Fibroblast of peridontal ligament (primary cell): Measurements from ENCODE around the gene OTULIN.

ENCODE experiments used
- DNase-seq: peaks from one replicate; pipeline ENCODE4 v3.0.0-alpha.2; 2010; ENCODE audit errors: extremely low read depth

OTULIN gene

GRCh38 chr5:14664270-14665100 lies at the start of gene OTULIN:
OTULIN (plus strand) TSS chr5:14664718; CDS start chr5:14664826, 108 bp downstream.
- DNase-seq, result peak; percentile 83

- DNase-seq, result no peak
Observed at GRCh38 chr5:14615365-14615764, 49.2 kb upstream of the OTULIN start.

GRCh38 chr5:14617441-14617840 lies 47.1 kb upstream of the OTULIN start:
- no peak for DNase-seq

DNA sequence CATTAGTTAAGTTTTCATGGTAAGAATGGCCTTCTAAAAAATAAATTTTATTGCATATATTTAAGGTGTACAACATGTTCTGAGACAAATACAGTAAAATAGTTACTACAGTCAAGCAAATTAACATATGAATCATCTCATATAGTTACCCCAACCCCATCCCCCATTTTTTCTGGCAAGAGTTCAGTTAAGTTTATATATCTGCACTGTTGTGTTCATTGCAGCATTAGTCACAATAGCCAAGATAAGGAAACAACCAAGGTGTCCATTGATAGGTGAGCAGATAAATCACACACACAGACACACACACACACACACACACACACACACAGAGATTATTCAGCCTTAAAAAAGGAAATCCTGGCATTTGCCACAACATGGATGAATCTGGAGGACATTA lies 37.2 kb upstream of the OTULIN start:
- DNase-seq, result no peak

- peak; percentile 63 for DNase-seq
Observed at GRCh38 chr5:14628346-14628745, 36.2 kb upstream of the OTULIN start.

DNA sequence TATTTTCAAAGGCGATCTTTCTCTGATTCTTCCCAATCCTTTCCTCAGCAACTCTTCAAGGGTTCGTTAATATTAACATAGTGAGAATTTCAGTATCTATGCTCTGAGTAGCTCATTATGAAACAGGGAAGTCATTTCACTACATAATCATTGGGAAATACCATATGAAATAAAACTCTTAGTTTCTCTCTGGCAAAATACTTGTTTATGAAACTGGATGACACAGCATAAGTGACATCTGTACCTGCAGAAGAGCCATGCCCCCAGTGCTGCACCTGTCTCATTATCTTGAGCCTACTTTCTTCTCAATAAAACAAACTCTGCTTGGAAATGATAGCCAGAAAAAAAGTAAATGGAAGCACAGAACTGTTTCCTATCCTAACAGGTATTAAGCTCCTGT lies 33.8 kb upstream of the OTULIN start:
- DNase-seq, result no peak

DNA sequence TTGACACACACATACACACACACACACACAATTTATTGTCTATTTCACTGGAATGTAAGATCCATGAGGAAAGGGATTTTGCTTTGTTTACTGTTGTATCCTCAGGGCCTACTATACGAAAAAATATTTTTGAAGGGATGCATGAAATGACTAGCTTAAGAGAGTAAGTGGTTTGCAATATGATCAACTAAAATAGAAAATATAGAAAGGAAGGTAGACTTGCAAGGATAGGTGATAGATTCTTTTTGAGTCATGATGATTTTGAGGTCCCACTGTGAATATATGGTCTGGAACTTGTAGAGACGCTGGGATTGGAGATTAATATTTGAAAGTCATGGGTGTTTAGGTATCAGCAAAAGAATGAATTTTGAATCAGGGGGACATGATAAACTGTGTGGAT lies 28.9 kb upstream of the OTULIN start:
- DNase-seq, result no peak

GRCh38 chr5:14640765-14641164 lies 23.8 kb upstream of the OTULIN start:
- no peak for DNase-seq

DNA sequence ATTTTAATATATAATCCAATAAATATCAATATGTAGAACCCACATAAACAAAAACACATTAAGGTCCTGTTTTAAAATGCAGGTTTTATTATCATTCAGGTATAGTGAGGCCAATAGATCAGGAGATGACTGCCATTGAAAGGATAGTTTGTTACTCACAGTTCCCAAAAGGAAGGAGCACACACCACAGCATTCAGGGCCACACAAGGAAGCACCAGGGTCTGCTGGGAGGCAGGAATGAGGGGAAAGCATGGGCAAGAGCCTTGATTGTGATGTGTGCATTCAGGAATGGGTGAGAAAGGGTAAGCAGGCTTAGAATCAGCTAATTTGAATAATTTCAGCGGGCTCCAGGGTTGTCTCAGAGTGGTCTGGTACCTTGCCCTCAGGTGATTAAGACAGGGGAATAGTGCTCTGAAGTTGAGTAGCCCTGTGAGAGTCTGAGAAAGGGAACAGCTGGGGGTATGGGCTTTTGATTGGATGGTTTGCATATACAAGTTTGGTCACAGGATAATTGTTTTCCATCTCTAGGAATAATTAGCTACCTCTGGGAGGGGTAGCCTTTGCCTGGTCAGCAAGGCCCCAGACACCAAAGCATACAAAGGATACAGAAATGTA lies 19.8 kb upstream of the OTULIN start:
- DNase-seq, result no peak

GRCh38 chr5:14650052-14650451 lies 14.5 kb upstream of the OTULIN start:
- no peak for DNase-seq

GRCh38 chr5:14655146-14655741 lies 9.3 kb upstream of the OTULIN start:
- DNase-seq, result no peak

GRCh38 chr5:14656898-14657297 lies 7.6 kb upstream of the OTULIN start:
- no peak for DNase-seq

GRCh38 chr5:14659821-14660607 lies 4.5 kb upstream of the OTULIN start:
- DNase-seq, result peak; percentile 91

- DNase-seq, result no peak
Observed at GRCh38 chr5:14660833-14661232, 3.7 kb upstream of the OTULIN start.

- DNase-seq, result no peak
Observed at GRCh38 chr5:14662721-14663260, 1.7 kb upstream of the OTULIN start.

DNA sequence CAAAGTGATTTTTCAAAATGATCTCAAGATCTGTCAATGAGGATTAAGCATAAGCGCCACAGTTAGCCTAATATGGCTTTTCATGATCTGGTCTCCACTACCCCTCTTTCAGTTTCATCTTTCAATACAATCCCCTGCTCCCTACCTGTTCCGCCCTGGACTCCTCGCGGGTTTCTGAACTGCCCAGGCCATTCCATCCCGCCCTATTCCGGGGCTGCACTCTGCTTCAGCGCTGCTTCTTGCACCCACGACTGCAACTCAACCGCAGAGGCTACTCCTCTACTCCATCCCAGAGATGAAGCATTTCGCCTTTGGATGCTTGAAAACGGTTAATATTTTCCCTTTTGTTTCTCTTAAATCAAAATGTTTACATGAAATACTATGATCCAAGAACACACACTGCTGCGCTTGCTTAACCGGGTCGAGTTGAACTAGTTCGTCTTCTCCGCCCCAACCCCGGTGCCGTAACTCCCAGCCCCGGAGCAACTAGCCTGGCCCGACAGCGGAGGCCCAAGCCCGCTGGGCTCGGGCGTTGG lies 716 bp upstream of the OTULIN start:
- DNase-seq, result no peak

- DNase-seq, result no peak
Observed at GRCh38 chr5:14665101-14665822, 744 bp downstream of the OTULIN start.

DNA sequence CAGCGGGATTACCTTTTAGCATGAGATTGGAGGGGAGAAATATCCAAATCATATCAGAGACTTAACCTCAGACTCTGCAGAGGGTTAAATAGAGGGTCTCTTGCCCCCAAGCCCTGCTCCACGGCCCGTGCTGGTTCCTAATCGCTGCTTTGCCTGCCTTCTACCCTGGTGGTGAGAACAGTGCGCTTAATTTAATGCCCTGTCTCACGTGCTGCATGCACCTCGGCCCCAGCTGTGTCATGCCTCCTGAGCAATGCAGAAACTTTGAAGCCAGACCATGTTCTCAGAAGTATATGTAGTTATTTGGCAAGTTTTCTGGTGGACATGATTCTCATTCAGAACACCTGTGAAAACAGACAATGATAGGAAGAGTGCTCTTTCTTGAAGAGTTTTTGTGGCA lies 1.4 kb downstream of the OTULIN start:
- no peak for DNase-seq

DNA sequence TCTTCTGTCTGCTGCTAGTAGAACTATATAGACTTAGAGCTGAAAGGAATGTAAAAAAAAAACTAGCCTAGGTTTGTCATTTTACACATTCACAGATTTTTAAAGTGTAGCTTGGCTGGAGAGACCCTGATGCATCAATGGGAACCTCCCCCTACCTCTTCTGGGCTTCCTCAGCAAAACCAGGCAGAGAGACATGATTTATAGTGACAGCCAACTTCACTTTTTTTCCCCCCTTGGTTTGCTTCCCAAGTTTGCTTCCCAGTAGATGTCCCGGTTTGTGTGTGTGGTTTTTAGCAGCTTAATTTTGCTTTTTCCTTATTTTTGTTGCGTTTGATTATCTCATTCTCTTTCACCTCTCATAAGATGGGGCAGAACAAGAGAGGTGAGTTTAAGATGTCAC lies 1.8 kb downstream of the OTULIN start:
- no peak for DNase-seq

- DNase-seq, result no peak
Observed at GRCh38 chr5:14667290-14667689, 2.8 kb downstream of the OTULIN start.

- no peak for DNase-seq
Observed at GRCh38 chr5:14667770-14668169, 3.3 kb downstream of the OTULIN start.
